Common myeloid progenitor, CD34-positive (primary cell): ENCODE data around the gene RNASE12.

Experiments used
- CTCF ChIA-PET: fragments of 350-600 bp; sonication (Branson Sonifier 250); formaldehyde crosslinking; loops from one replicate; lab custom pipeline; 2021; ENCODE audit warnings: antibody characterized with exemption; lab: Charles Lee
- POLR2A ChIA-PET: fragments of 350-600 bp; sonication (Branson Sonifier 250); formaldehyde crosslinking; loops from one replicate; lab custom pipeline; 2021; ENCODE audit warnings: antibody characterized with exemption; lab: Charles Lee
- DNase-seq, 3 donors: peaks; one replicate each; pipeline versions ENCODE4 v3.0.0 to v3.0.0-alpha.2; 2013
- H3K27ac ChIP-seq, 2 experiments: 1 replicate in 1 of 2; 2 replicates in 1 of 2; pipeline ENCODE4 v1.7.0; 2013; ENCODE audit warnings: inconsistent platforms in 2 of 2, low read length in 2 of 2, mild to moderate bottlenecking in 2 of 2, low read depth in 1 of 2, moderate library complexity in 1 of 2; ENCODE audit not compliant: severe bottlenecking in 2 of 2, insufficient read depth in 1 of 2, poor library complexity in 1 of 2
- H3K27me3 ChIP-seq, 5 experiments: replicated peaks in 2 of 5; 1 replicate in 3 of 5; 2 replicates in 2 of 5; pipeline versions ENCODE4 v1.6.1 to v1.7.0; 2013; ENCODE audit warnings: low read length in 4 of 5, mild to moderate bottlenecking in 2 of 5, moderate library complexity in 2 of 5, inconsistent platforms in 1 of 5; ENCODE audit not compliant: insufficient read depth in 5 of 5, control insufficient read depth in 4 of 5
- H3K36me3 ChIP-seq, 4 experiments: 1 replicate in 2 of 4; 2 replicates in 2 of 4; pipeline versions ENCODE4 v1.6.1 to v1.7.0; 2013; ENCODE audit warnings: low read length in 3 of 4, control low read depth in 1 of 4, mild to moderate bottlenecking in 1 of 4; ENCODE audit not compliant: control insufficient read depth in 4 of 4, insufficient read depth in 4 of 4
- H3K4me1 ChIP-seq, 4 experiments: 1 replicate in 3 of 4; 2 replicates in 1 of 4; pipeline versions ENCODE4 v1.6.1 to v1.7.1; 2013; ENCODE audit warnings: low read length in 3 of 4, mild to moderate bottlenecking in 3 of 4, control low read depth in 1 of 4, inconsistent platforms in 1 of 4, moderate library complexity in 1 of 4; ENCODE audit not compliant: control insufficient read depth in 4 of 4, insufficient read depth in 4 of 4; ENCODE audit errors: control extremely low read depth in 1 of 4
- H3K4me3 ChIP-seq, 7 experiments: 1 replicate in 4 of 7; 2 replicates in 3 of 7; pipeline versions ENCODE4 v1.5.1 to v1.7.0; 2013; ENCODE audit warnings: mild to moderate bottlenecking in 7 of 7, low read length in 6 of 7, moderate library complexity in 6 of 7, inconsistent platforms in 2 of 7, low read depth in 2 of 7, control low read depth in 1 of 7; ENCODE audit not compliant: insufficient read depth in 4 of 7, control insufficient read depth in 1 of 7; ENCODE audit errors: extremely low read depth in 1 of 7
- H3K9me3 ChIP-seq, 5 experiments: 1 replicate in 4 of 5; 2 replicates in 1 of 5; pipeline versions ENCODE4 v1.6.1 to v1.7.1; 2013; ENCODE audit warnings: low read length in 4 of 5, mild to moderate bottlenecking in 2 of 5, inconsistent platforms in 1 of 5, low read depth in 1 of 5, moderate library complexity in 1 of 5; ENCODE audit not compliant: control insufficient read depth in 4 of 5, insufficient read depth in 2 of 5; ENCODE audit errors: control extremely low read depth in 1 of 5
- WGBS: methylation state at CpG from one replicate; pipeline ENCODE4 v1.1.5; 2013; ENCODE audit not compliant: insufficient coverage; 5-methylcytosine and 5-hydroxymethylcytosine counted together

Gene RNASE12

DNA sequence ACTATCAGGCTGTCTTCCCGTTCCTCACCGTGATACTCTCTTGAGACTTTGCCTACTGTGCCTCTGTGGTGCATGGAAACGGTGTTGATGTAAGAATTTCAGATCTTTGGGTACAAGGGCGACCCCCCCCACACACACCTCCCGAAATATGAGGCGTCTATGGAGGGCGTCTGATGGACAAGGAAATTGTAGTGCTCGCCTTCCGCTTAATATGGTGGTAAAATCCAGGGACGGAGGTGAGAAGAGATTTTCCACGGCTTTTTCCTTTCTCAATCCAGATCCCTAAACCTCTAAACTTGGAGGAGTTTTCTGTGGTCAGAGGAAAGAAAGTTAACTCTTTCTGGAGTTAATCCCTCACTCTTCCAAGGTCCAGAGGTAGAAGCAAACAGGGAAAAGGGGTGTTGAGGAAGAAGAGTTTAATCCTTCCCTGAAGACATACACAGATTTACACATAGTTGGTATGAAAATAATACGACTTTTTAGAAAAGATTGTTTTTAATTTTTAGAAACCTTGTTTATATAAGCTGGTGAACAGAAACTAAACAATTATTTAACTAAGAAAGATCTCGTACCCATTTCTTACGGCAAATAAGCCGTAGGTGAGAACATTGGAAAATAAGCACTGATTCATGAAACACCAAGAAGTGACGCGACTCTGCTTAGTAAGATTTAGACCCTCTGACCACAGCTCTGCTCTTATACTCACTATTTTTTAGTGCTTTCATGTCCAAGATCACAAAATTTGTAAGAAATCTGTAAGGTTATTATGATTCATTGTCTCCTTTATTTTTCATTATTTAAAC is 23.1 kb upstream of the RNASE12 start:
- ChIA-PET POLR2A (interaction anchor here (0.9 to 1.5 kb wide), 3 partner anchors 9 to 271 kb away, joined by 3 to 4 read pairs (median 3); partner anchors contain the start of gene PARP2), CTCF (interaction anchor here (0.6 to 3.1 kb wide), 9 partner anchors 9 to 302 kb away, joined by 3 to 14 read pairs (median 5); partner anchors contain the start of gene RNASE4)
- Histone ChIP-seq H3K4me3 (peak overlapping the region; percentile 49 to 90 (median 76)), H3K9me3 (no peaks in the 10 kb centered on the region), H3K4me1 (peaks cover 5 to 52% (median 22%) of the 10 kb centered on the region in 4 experiments), H3K27ac (peak overlapping the region; percentile 0 to 49), H3K36me3 (no peaks in the 10 kb centered on the region), H3K27me3 (no peaks in the 10 kb centered on the region)
- peak in 2 of 3 donors; percentile 66 to 81 for DNase-seq
- WGBS: 47% methylated on average over 3 of the region's 17 CpGs

- peak; percentile 95 to 99 (median 98) for DNase-seq
- ChIA-PET CTCF (interaction anchor here (0.8 to 3.1 kb wide), 16 partner anchors 9 to 295 kb away, joined by 3 to 14 read pairs (median 3); partner anchors contain the start of genes APEX1, OSGEP and RNASE4), POLR2A (interaction anchor here (0.6 to 1.5 kb wide), 5 partner anchors 10 to 270 kb away, joined by 3 to 4 read pairs (median 3); partner anchors contain the start of gene PARP2)
- 0% methylated on average over 32 of the region's 34 CpGs for WGBS
- Histone ChIP-seq H3K4me3 (peak overlapping the region; percentile 49 to 90 (median 76)), H3K36me3 (no peaks in the 10 kb centered on the region), H3K27ac (peak overlapping the region in 1 of 2 experiments; percentile 49), H3K4me1 (peaks cover 5 to 49% (median 22%) of the 10 kb centered on the region in 4 experiments), H3K27me3 (no peaks in the 10 kb centered on the region), H3K9me3 (no peaks in the 10 kb centered on the region)
Observed at GRCh38 chr14:20613094-20614037, 22.2 kb upstream of the RNASE12 start.

DNA sequence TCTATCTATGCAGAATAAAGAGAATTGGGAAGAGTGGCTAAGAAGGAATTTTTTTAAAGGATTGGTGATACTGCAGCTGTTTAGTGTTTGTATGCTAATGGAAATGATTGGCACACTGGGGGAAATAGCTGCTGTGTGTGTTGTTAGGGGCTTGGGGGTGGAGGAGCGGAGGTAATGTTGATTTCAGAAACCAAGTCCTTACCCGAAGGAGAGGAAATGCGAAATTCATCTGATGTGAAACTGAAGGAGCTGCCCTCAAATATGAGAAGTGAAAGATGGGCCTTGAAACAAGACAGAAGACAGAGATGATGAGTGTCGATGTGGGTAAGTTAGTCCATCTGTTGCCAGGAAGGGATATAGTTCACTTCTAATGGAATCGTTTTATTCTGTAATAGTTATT is 21.2 kb upstream of the RNASE12 start:
- ChIA-PET POLR2A (interaction anchor here (1.1 to 1.5 kb wide), 2 partner anchors 18 to 71 kb away, joined by 3 to 4 read pairs; no protein-coding TSS in a partner anchor), CTCF (interaction anchor here (0.8 to 3.1 kb wide), 8 partner anchors 10 to 285 kb away, joined by 3 to 14 read pairs (median 6); partner anchors contain the start of gene RNASE4)
- Histone ChIP-seq H3K9me3 (no peaks in the 10 kb centered on the region), H3K27ac (no peak overlapping the region), H3K4me1 (peaks cover 5 to 40% (median 17%) of the 10 kb centered on the region in 4 experiments), H3K27me3 (no peaks in the 10 kb centered on the region), H3K36me3 (no peaks in the 10 kb centered on the region), H3K4me3 (no peak overlapping the region)
- DNase-seq: peak in 1 of 3 donors; percentile 32
- WGBS: 38% methylated on average over 2 of the region's 5 CpGs

DNA sequence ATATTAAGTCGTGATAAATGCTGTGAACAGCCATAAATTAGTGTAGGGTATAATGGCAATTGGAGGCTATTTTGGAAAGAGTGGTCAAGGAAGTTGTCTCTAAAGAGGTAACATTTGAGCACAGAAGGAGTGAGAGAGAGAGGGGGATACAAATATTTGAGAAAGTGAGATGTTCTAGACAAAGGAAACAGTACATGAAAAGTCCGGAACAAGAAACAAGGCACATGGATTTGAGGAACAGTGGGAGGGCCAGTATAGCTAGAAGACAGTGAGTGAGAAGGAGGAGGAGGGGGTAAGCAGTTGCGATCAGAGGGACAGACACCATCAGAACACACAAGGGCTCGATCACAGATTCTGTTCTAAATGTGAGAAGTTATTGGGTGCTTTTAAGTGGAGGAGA is 20.1 kb upstream of the RNASE12 start:
- ChIA-PET POLR2A (no interaction called here), CTCF (interaction anchor here (1.0 to 7.5 kb wide), 5 partner anchors 9 to 283 kb away, joined by 3 to 91 read pairs (median 8); no protein-coding TSS in a partner anchor)
- no peaks in the 10 kb centered on the region for H3K9me3 ChIP-seq
- peaks cover 7 to 35% (median 17%) of the 10 kb centered on the region in 4 experiments for H3K4me1 ChIP-seq
- 74% methylated on average over 4 of the region's 4 CpGs for WGBS
- H3K27me3 ChIP-seq: no peaks in the 10 kb centered on the region
- H3K27ac ChIP-seq: no peak overlapping the region
- no peaks in the 10 kb centered on the region for H3K36me3 ChIP-seq
- no peak overlapping the region for H3K4me3 ChIP-seq
- DNase-seq: no peak

- Histone ChIP-seq H3K9me3 (no peaks in the 10 kb centered on the region), H3K4me3 (peak overlapping the region; percentile 93 to 100 (median 98)), H3K4me1 (peaks cover 7 to 35% (median 17%) of the 10 kb centered on the region in 4 experiments), H3K27me3 (no peaks in the 10 kb centered on the region), H3K36me3 (no peaks in the 10 kb centered on the region), H3K27ac (peak overlapping the region; percentile 34 to 61)
- 5% methylated on average over 9 of the region's 27 CpGs for WGBS
- ChIA-PET CTCF (interaction anchor here (0.6 to 7.5 kb wide), 26 partner anchors 10 to 292 kb away, joined by 3 to 91 read pairs (median 4); partner anchors contain the start of genes APEX1, OSGEP, PARP2 and TEP1), POLR2A (interaction anchor here (0.6 to 1.5 kb wide), 3 partner anchors 155 to 267 kb away, joined by 3 to 4 read pairs (median 3); partner anchors contain the start of gene APEX1)
- DNase-seq: peak; percentile 79 to 89 (median 89)
Observed at GRCh38 chr14:20610002-20610765, 19.0 kb upstream of the RNASE12 start.
